Measurements from ENCODE around the gene VPS13C.

The VPS13C gene

GRCh38 chr15:62060113-62060895 is at the start of gene VPS13C:
TSS of gene VPS13C (minus strand) at chr15:62060447. CDS start at chr15:62060374, 73 bp downstream.
- peak; percentile 98 for DNase-seq

GRCh38 chr15:62109437-62109836 is 49.2 kb upstream of the VPS13C start:
- peak; percentile 72 for DNase-seq

DNA sequence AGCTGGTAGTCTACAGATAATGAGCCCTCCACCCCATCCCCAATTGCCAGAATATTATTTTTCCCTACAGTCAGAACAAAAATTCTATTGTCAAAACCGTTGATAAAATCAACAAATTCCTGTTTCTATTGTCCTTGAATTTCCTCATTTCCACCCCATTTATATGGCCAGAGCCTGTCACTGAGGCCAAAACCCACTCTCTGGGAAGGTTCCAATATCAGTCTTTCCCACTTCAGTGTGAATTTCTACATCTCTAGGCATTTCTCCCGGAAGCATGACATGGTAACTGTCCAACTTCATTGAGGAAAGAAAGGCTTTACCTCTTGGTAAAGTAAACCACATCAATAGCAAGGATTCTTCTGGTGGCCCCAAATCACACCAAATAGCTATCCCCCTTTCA is 48.2 kb upstream of the VPS13C start:
- no peak for DNase-seq

DNA sequence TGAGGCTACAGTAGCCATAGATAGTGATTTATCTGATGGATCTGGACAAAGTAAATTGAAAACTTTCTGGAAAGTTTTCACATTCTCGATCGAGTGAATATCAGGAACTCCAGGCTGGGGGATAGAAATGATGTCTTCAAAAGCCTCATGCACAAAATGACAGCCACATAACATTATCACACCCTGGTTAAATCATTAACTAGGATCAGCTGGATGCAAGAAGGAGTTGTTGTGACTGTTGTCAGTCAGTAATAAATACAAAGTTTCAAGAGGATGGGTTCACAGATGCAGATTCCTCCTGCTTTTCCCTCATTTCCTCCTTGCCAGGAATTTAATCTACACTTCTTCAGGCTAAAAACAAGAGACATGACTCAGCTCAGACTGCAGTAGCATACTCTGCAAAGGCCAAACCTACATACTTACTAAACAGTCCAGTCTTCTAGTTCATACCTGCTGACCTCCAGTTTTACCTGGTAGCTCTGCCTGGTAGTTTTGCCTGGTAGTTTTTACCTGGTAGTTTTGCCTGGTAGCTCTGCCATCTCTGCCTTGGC is 47.4 kb upstream of the VPS13C start:
- no peak for DNase-seq

- DNase-seq, result no peak
Observed at GRCh38 chr15:62106096-62106495, 45.8 kb upstream of the VPS13C start.

GRCh38 chr15:62105266-62105665 is 45.0 kb upstream of the VPS13C start:
- no peak for DNase-seq

DNA sequence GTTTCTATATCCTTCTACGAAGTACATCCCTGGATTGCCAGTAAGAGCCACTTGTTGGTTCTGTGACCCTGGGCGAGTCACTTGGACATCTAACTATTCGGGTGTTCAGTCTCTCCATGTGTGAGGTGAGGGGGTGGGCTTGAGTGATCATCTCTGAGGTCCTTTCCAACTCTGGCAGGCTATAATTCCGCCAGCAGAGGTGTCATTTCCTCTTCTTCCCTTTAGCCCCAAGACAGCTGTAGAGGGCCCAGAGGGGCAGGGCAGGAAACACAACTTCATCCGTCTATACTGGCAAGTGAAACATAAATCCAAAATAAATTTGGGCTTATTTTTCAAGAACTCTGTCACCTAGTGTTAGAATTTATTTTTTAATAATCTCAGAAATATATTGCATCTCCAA is 44.6 kb upstream of the VPS13C start:
- DNase-seq, result peak; percentile 33

DNA sequence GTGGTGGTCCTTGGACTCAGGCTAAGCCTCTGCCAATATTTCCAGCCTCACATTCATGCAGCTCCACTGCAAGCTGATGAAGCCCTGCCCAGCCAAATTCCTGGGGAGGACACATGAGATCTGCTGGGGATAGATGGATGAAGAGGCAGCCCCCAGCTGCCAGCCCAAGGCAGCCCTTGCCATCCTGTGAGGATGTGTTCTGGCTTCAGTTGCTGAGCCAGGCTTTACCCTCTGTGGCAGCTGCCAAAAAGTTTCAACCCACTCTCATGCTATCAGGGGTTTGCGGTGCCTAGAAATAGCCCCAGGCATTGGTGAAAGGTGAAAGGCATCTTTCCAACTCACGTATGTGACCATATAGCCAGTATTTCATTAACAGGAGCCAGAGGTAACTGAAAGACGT is 44.2 kb upstream of the VPS13C start:
- no peak for DNase-seq

DNA sequence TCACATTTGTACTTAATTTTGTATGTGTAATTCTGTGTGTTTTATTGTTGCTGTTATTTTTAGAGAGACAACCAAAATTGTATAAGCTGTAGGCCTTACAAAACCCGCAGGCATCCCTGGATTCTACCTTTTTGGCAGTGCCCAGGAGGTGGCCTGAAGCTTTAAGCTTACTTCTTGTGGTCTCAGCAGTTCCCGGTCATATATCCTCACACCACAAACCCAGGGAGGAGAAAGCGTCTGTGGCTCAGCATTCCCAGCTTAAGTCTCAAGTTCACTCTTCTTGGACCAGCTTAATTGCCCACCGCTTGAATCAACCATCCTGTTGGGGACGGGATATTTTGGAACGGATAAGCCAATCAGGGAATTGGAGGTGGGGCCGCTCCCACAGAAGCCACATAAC is 43.2 kb upstream of the VPS13C start:
- no peak for DNase-seq

DNA sequence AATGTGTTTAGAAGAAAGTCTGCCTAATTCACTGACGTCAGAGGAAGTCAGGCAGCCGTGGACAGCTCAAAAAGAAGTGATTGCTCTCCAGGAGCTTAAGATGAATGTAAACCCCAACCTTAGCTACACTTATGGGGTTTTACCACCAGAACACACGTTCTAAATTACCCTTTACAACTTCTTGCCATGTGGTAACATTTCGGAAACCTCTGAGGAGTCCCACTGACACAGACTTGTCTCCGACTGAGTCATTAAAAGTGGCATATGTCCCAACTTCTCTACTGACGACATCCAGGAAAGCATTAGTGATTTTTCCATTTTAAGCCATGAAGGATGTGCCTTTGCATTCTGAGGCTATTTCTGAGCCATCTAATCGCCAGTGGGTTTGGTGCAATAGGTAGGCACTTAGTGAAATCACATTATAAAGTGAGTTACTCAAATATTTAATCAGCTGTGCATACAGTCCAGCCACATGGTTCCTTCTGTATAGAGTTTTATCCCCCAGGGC is 38.9 kb upstream of the VPS13C start:
- peak; percentile 97 for DNase-seq

GRCh38 chr15:62094388-62094787 is 34.1 kb upstream of the VPS13C start:
- DNase-seq, result no peak

GRCh38 chr15:62093809-62094208 is 33.6 kb upstream of the VPS13C start:
- DNase-seq, result no peak

- DNase-seq, result no peak
Observed at GRCh38 chr15:62090988-62091387, 30.7 kb upstream of the VPS13C start.

DNA sequence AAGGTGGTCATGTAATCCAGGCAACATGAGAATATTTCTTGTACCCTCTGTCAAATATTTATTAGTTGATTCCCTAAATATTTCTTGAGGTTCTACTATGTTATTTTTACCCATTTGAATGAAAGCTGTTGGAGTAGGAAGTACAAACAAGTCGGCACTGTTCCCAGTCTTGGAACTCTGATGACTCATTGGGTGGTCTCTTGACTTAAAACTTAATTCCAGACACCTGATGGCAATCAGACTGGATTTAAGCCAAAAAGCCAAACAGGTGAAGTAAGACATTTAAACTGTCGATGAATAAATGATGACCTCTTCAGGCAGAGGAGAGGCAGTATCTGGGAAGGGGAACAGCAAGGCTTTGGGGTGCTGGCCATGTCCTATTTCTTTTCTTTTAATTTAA is 29.4 kb upstream of the VPS13C start:
- DNase-seq, result peak; percentile 61

GRCh38 chr15:62088353-62088693 is 28.1 kb upstream of the VPS13C start:
- DNase-seq, result no peak

GRCh38 chr15:62087671-62088352 is 27.6 kb upstream of the VPS13C start:
- peak; percentile 96 for DNase-seq

DNA sequence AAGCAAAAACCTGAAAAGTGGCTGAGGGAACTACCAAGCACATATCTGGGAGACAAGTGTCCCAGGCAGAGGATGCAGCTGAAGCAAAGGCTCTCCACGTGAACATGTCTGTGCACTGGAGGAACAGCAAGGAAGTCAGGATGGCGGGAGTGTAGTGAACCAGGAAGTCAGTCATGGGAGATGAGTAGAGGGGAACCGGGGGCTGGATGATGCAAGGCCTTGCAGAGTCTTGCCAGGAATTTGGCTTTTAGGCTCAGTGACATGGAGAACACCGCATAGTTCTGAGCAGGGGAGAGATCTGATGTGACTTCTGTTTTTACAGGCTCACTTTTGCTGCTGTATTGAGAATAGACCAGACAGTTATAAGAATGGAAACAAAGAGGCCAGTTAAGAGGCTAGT is 25.5 kb upstream of the VPS13C start:
- no peak for DNase-seq

- DNase-seq, result peak; percentile 97
Observed at GRCh38 chr15:62083194-62084154, 23.2 kb upstream of the VPS13C start.

DNA sequence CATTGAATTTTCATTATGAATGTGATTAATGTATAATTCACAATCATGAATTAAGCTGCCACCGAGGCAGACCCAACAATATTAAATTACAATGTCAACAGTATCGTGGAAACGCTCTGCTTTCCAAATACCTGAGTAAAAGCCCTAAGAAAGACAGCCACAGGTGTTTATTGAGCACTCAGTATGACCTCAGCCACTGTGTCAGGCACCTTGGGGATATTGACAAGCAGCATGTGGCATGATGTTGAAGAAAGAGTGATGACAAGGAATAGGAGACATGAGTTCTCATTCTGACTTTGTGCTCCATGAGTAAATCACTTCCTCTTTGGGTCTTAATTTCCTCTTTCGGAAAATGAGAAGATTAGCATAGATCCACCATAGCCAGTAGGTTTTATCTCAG is 19.3 kb upstream of the VPS13C start:
- peak; percentile 42 for DNase-seq

DNA sequence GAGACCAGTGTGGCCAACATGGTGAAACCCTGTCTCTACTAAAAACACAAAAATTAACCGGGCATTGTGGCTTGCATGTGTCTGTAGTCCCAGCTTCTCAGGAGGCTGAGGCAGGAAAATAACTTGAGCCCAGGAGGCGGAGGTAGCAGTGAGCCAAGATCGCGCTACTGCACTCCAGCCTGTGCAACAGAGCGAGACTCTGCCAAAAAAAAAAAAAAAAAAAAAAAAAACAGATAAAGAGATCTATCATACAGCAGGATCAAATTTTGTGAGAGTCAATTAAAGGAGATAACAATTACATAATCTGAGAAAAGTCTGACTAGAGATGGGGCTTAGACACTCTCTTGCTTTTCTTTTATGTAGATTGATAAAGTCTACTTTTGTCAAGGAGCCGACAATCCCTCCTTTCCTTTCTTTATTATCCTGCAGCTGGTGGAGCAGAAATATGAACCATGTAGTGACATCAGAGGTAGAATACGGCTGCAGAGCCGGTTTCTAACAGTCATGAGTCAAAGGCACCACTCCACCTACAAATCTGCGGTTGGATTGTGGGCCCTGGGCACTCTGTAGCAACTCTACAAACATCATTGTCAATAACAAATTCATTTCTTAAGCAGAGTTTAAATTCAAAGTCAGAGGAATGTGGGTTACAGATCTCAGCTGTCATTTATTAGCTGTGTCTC is 15.5 kb upstream of the VPS13C start:
- DNase-seq, result no peak

DNA sequence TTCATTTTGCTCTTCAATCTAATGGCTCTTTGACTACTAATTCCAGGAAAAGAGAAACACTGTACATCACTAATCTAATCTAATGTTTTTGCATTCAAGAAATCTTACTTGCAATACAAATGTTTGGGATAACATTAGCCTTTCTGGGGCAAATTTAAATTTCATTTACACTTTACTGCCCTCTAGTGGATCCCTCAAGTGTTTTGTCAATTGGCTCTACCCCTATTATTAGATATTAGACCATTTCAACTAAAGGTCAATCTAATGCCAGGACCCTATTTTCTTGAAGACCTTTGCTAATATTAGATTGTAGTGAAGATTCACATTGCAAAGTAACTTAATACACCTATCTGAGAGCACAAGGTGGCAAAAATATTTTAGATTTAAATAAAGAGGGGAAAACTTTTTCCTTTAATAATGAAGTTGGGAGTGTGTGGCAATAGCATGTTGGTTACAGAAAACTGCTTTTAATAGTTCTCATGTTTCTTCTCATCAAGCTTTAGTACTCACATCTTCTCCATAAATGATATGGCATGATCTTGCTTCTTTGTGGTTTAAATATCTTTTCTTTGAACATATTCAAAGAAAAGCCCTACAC is 11.6 kb upstream of the VPS13C start:
- peak; percentile 69 for DNase-seq

- DNase-seq, result no peak
Observed at GRCh38 chr15:62069551-62069950, 9.3 kb upstream of the VPS13C start.
